Measurements from ENCODE around the gene L1TD1. TPM values are rescaled to one million over a fixed set of nuclear protein-coding genes. Genes with fewer than 3 reads are reported as not detected.

L1TD1 gene, protein sequence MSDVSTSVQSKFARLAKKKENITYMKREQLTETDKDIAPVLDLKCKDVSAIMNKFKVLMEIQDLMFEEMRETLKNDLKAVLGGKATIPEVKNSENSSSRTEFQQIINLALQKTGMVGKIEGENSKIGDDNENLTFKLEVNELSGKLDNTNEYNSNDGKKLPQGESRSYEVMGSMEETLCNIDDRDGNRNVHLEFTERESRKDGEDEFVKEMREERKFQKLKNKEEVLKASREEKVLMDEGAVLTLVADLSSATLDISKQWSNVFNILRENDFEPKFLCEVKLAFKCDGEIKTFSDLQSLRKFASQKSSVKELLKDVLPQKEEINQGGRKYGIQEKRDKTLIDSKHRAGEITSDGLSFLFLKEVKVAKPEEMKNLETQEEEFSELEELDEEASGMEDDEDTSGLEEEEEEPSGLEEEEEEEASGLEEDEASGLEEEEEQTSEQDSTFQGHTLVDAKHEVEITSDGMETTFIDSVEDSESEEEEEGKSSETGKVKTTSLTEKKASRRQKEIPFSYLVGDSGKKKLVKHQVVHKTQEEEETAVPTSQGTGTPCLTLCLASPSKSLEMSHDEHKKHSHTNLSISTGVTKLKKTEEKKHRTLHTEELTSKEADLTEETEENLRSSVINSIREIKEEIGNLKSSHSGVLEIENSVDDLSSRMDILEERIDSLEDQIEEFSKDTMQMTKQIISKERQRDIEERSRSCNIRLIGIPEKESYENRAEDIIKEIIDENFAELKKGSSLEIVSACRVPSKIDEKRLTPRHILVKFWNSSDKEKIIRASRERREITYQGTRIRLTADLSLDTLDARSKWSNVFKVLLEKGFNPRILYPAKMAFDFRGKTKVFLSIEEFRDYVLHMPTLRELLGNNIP
- polyA plus RNA-seq (0.12 to 0.24 TPM (median 0.20 TPM) in 3 replicates), polyA minus RNA-seq (0.06 TPM in 1 of 3 replicates, not detected in the others)
- polyA plus RNA-seq (2011; ENCODE audit: low read depth): 0.15 TPM
- polyA plus RNA-seq (2011; cell fraction: cytosol; rRNA removed): 0.10 and 0.16 TPM in 2 replicates
- polyA plus RNA-seq (2011; cell fraction: nucleus; rRNA removed): 0.16 and 0.19 TPM in 2 replicates
- 0.06 and 0.36 TPM in 2 replicates for polyA plus RNA-seq (2012; ENCODE audit: low replicate concordance)
- not detected for polyA minus RNA-seq (2011; cell fraction: cytosol; rRNA and poly(A)+ RNA removed)
- polyA minus RNA-seq (2011; cell fraction: nucleus; rRNA and poly(A)+ RNA removed): 0.16 TPM in 1 of 2 replicates, not detected in the other

DNA sequence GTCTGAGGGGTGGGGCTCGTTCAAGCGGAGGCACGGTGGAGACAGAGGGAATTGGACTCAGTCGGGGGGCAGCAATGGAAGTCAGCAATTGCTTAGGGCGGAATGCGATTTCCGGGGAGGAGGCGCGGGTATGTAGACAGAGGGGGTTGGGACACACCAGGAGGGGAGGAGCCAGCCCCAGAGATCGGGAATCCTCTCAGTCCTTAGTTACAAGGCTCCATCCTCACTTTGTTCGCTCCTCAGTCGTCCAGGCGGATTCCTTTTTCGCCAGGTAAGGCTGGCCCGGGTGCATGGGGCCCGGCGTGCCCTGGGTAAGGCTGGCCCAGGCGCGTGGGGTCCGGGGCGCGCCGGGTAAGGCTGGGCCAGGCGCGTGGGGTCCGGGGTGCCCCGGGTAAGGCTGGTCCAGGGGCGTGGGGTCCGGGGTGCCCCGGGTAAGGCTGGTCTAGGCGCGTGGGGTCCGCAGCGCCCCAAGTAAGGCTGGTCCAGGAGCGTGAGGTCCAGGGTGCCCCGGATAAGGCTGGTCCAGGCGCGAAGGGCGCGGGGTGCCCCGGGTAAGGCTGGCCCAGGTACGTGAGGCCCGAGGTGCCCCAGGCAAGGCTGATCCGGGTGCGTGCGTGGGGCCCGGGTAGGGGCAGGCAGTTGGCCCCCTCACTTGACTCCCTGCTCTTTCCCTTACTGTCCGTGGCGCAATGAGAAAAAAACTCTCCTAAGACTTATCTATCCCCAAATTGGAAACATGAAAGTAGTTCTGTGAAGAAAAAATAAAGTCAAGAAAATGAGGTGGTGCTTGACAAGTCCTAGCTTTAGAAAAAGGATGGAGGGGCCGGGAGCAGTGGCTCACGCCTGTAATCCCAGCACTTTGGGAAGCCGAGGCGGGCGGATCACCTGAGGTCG lies at the start of gene L1TD1:
L1TD1 (plus strand) TSS at position 199 of the 894 bp plus-strand sequence. CDS start 11,780 bp downstream, outside the sequence.
- no peaks in the 10 kb centered on the region for H3K4me1 ChIP-seq (ENCODE audit: control insufficient read depth, extremely low read depth, insufficient read depth, low read length)
- no peaks in the 10 kb centered on the region for H3K9me1 ChIP-seq (ENCODE audit: control insufficient read depth, extremely low read depth, insufficient read depth, low read length)
- H3K4me2 ChIP-seq (ENCODE audit: control insufficient read depth, extremely low read depth, insufficient read depth, low read depth, low read length): peak within 1 kb of the TSS; percentile 27
- TF ChIP-seq, protein P1, sequence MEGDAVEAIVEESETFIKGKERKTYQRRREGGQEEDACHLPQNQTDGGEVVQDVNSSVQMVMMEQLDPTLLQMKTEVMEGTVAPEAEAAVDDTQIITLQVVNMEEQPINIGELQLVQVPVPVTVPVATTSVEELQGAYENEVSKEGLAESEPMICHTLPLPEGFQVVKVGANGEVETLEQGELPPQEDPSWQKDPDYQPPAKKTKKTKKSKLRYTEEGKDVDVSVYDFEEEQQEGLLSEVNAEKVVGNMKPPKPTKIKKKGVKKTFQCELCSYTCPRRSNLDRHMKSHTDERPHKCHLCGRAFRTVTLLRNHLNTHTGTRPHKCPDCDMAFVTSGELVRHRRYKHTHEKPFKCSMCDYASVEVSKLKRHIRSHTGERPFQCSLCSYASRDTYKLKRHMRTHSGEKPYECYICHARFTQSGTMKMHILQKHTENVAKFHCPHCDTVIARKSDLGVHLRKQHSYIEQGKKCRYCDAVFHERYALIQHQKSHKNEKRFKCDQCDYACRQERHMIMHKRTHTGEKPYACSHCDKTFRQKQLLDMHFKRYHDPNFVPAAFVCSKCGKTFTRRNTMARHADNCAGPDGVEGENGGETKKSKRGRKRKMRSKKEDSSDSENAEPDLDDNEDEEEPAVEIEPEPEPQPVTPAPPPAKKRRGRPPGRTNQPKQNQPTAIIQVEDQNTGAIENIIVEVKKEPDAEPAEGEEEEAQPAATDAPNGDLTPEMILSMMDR (optimal IDR thresholded peaks at IDR 0.05 in 1 of 3, IDR thresholded peaks at IDR 0.05 in 1 of 3, conservative IDR thresholded peaks at IDR 0.05 in 1 of 3; ENCODE audit: extremely low read depth in 1 of 3, insufficient read depth in 2 of 3, low read length in 3 of 3): no peak
- TF ChIP-seq EZH2 (IDR thresholded peaks at IDR 0.05; ENCODE audit: low read length): no peak
- no peak within 1 kb of the TSS for H3K27ac ChIP-seq (ENCODE audit: control insufficient read depth, insufficient read depth, low read length)
- DNase-seq (ENCODE audit: low read depth, low spot score) (no peak), FAIRE-seq (no peak)
- peak within 1 kb of the TSS in 2 of 3 experiments; percentile 12 to 26 for H3K4me3 ChIP-seq (ENCODE audit: control insufficient read depth in 2 of 3, extremely low read depth in 1 of 3, insufficient read depth in 2 of 3, low read depth in 1 of 3, low read length in 3 of 3)
- peaks cover 19% of the 10 kb centered on the region for H3K27me3 ChIP-seq (ENCODE audit: control insufficient read depth, extremely low read depth, insufficient read depth, low read length)
- no peaks in the 10 kb centered on the region for H4K20me1 ChIP-seq (ENCODE audit: control insufficient read depth, extremely low read depth, insufficient read depth, low read length)
- H3K9ac ChIP-seq (ENCODE audit: control insufficient read depth, extremely low read depth, insufficient read depth, low read length): no peak within 1 kb of the TSS
- dilution Hi-C loops (cut with MboI; ENCODE audit: extremely low pct_ligation_motif_present, low sequenced_read_pairs): no loop called here
- H2AFZ ChIP-seq (ENCODE audit: control insufficient read depth, low read length): no peak within 1 kb of the TSS
- no peaks in the 10 kb centered on the region for H3K79me2 ChIP-seq (ENCODE audit: control insufficient read depth, insufficient read depth, low read length)
- H3K9me3 ChIP-seq (ENCODE audit: control insufficient read depth, low read depth, low read length): no peaks in the 10 kb centered on the region
- H3K36me3 ChIP-seq (ENCODE audit: control insufficient read depth in 2 of 2, extremely low read depth in 1 of 2, insufficient read depth in 2 of 2, low read length in 2 of 2): no peaks in the 10 kb centered on the region

DNA sequence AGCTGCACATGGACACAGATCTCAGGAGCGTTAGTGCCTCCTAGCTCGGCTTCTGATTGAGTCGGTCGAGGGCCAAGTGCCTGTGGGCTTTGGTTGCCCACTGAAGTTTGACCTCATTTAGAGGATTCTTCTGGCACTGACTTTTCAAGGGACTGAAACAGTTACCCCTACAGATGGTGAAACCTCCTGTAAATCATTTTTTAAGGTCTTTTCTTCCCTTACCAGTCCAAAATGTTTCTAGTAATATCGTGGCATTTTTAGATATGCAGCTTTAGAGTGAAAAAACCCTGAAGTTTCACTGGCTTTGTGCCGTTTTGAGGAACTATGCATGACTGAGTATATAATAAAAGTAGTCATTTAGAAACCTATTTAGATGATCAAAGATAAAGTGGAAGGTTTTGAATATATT lies 34.7 kb upstream of the L1TD1 start:
- Histone ChIP-seq H2AFZ (ENCODE audit: control insufficient read depth, low read length) (no peak overlapping the region), H4K20me1 (ENCODE audit: control insufficient read depth, extremely low read depth, insufficient read depth, low read length) (no peaks in the 10 kb centered on the region), H3K9me3 (ENCODE audit: control insufficient read depth, low read depth, low read length) (no peaks in the 10 kb centered on the region), H3K4me1 (ENCODE audit: control insufficient read depth, extremely low read depth, insufficient read depth, low read length) (no peaks in the 10 kb centered on the region), H3K9ac (ENCODE audit: control insufficient read depth, extremely low read depth, insufficient read depth, low read length) (no peak overlapping the region), H3K36me3 (ENCODE audit: control insufficient read depth in 2 of 2, extremely low read depth in 1 of 2, insufficient read depth in 2 of 2, low read length in 2 of 2) (peaks cover 3 to 6% of the 10 kb centered on the region in 2 experiments), H3K79me2 (ENCODE audit: control insufficient read depth, insufficient read depth, low read length) (no peaks in the 10 kb centered on the region), H3K4me2 (ENCODE audit: control insufficient read depth, extremely low read depth, insufficient read depth, low read depth, low read length) (no peak overlapping the region), H3K27ac (ENCODE audit: control insufficient read depth, insufficient read depth, low read length) (no peak overlapping the region), H3K27me3 (ENCODE audit: control insufficient read depth, extremely low read depth, insufficient read depth, low read length) (no peaks in the 10 kb centered on the region), H3K9me1 (ENCODE audit: control insufficient read depth, extremely low read depth, insufficient read depth, low read length) (no peaks in the 10 kb centered on the region), H3K4me3 (ENCODE audit: control insufficient read depth in 2 of 3, extremely low read depth in 1 of 3, insufficient read depth in 2 of 3, low read depth in 1 of 3, low read length in 3 of 3) (no peak overlapping the region)
- dilution Hi-C loops (cut with MboI; ENCODE audit: extremely low pct_ligation_motif_present, low sequenced_read_pairs): no loop called here
- TF ChIP-seq, protein P1 (optimal IDR thresholded peaks at IDR 0.05 in 1 of 3, IDR thresholded peaks at IDR 0.05 in 1 of 3, conservative IDR thresholded peaks at IDR 0.05 in 1 of 3; ENCODE audit: extremely low read depth in 1 of 3, insufficient read depth in 2 of 3, low read length in 3 of 3): no peak
- TF ChIP-seq EZH2 (IDR thresholded peaks at IDR 0.05; ENCODE audit: low read length): no peak
- DNase-seq (ENCODE audit: low read depth, low spot score) (no peak), FAIRE-seq (no peak)

Data from keratinocyte (primary cell).